ENCODE measurements around the gene RGS5. TPM values are rescaled to one million over a fixed set of nuclear protein-coding genes. Genes with fewer than 3 reads are reported as not detected.

The RGS5 gene
- total RNA-seq, 1 donor from 2014 or later: 1.4 TPM

DNA sequence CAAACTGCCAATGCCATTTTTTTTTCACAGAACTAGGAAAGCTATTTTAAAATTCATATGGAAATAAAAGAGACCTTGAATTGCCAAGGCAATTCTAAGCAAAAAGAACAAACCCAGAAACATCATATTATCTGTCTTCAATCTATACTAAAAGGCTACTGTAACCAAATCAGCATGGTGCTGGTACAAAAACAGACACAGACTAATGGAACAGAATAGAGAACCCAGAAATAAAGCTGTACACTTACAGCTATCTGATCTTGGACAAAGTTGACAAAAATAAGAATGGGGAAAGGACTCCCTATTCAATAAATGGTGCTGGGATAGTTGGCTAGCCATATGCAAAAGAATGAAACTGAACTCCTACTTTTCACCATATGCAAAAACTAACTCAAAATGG lies 83.0 kb downstream of the RGS5 start:
- TF ChIP-seq CTCF (conservative IDR thresholded peaks at IDR 0.05; ENCODE audit: low read depth, low read length): no peak
- no peak for DNase-seq (ENCODE audit: low read depth)
- H3K4me3 ChIP-seq (ENCODE audit: low read depth, low read length): no peak overlapping the region

DNA sequence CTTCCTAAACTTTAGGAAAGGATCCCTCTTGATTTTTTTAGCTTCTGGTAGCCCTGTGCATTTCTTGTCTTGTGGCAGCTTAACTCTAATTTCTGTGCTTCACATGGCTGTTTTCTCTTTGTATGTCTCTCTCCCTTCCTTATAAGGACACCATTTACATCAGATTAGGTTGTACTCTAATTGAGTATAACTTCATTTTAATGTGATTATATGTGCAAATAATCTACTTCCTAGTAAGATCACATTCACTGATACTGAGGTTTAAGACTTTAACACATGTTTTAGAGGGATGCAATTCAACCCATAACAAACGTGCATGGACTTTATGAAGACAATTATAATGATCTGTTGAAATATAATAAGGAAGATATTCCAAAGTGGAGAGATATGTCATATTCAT lies 86.8 kb downstream of the RGS5 start:
- TF ChIP-seq CTCF (conservative IDR thresholded peaks at IDR 0.05; ENCODE audit: low read depth, low read length): no peak
- DNase-seq (ENCODE audit: low read depth): no peak
- H3K4me3 ChIP-seq (ENCODE audit: low read depth, low read length): no peak overlapping the region

- TF ChIP-seq CTCF (conservative IDR thresholded peaks at IDR 0.05; ENCODE audit: low read depth, low read length): no peak
- H3K4me3 ChIP-seq (ENCODE audit: low read depth, low read length): no peak overlapping the region
- DNase-seq (ENCODE audit: low read depth): no peak
These were observed 95.1 kb downstream of the RGS5 start for GRCh38 chr1:163107655-163108054.

DNA sequence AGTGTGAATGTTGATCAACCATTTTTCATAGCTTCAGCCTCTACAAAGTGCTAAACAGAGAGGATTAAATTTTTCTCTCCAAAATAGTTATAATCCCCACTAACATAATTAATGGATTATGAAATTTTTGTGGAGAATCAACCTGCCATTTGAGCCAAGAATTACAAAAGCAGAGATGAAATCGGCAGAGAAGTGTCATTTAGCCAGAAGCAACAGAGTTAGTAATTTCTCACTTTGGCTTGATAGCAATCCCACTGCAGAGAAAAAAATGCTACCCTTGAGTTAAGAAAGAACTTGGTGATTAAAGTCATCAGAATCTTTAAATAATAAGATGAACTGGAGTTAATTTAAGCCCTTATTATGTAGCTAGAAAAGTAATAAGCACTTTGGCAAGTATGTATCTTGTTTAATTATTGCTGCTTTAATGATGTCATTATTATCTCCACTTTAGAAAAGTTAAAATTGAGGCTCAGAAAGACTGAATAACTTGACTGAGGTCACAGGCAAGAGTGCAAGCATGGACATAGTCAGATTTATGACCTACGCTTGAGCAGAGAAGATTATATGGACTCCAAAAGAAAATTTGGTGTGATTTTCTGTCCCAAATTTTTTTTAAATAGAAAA lies 96.2 kb downstream of the RGS5 start:
- no peak for DNase-seq (ENCODE audit: low read depth)
- TF ChIP-seq CTCF (conservative IDR thresholded peaks at IDR 0.05; ENCODE audit: low read depth, low read length): no peak
- no peak overlapping the region for H3K4me3 ChIP-seq (ENCODE audit: low read depth, low read length)

DNA sequence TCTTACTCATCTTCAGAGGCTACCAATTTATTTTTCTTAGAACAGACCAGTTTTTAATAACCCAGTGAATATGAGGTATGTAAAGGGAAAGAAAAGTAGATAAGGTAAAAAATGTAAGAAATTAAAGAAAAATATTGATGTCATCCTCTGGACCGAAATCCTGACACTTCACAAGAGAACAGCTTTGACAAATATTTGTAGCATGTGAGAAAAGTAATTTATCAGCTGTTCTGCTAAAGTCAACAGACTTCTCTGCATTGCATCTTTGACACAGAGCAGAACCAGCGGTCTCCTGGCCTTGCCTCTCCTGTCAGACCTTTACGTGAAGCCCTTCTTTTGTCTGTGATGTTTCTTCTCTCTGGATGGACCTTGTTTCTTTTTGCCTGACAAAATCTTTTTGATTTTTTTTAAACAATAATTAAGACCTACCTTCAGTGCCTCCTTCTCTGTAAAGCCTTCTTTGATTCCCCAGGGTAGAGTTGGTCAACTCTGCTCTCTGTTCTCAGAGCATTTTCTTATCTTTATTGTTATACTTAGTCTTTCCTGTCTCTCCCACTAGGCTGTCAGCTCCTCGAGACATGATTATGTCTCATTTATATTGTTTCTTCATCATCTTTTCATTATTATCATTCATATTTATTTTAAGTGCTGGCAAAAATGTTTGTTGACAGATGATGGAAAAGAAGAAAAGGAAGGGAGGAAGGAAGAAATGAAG lies 98.2 kb downstream of the RGS5 start:
- no peak for DNase-seq (ENCODE audit: low read depth)
- H3K4me3 ChIP-seq (ENCODE audit: low read depth, low read length): no peak overlapping the region
- no peak for TF ChIP-seq CTCF (conservative IDR thresholded peaks at IDR 0.05; ENCODE audit: low read depth, low read length)

GRCh38 chr1:163102590-163102989 lies 100.1 kb downstream of the RGS5 start:
- no peak overlapping the region for H3K4me3 ChIP-seq (ENCODE audit: low read depth, low read length)
- no peak for TF ChIP-seq CTCF (conservative IDR thresholded peaks at IDR 0.05; ENCODE audit: low read depth, low read length)
- no peak for DNase-seq (ENCODE audit: low read depth)

GRCh38 chr1:163095213-163095612 lies 107.5 kb downstream of the RGS5 start:
- no peak for TF ChIP-seq CTCF (conservative IDR thresholded peaks at IDR 0.05; ENCODE audit: low read depth, low read length)
- DNase-seq (ENCODE audit: low read depth): no peak
- H3K4me3 ChIP-seq (ENCODE audit: low read depth, low read length): no peak overlapping the region
